HG03439 (cell line): ENCODE data around the gene HECTD4.

ENCODE experiments used
- ATAC-seq: cut with Tn5 transposase; IDR thresholded peaks from one replicate; pipeline ENCODE4 v1.9.1; 2021; ENCODE audit warnings: mild to moderate bottlenecking, moderate library complexity; ENCODE audit not compliant: unreplicated experiment

The HECTD4 gene

DNA sequence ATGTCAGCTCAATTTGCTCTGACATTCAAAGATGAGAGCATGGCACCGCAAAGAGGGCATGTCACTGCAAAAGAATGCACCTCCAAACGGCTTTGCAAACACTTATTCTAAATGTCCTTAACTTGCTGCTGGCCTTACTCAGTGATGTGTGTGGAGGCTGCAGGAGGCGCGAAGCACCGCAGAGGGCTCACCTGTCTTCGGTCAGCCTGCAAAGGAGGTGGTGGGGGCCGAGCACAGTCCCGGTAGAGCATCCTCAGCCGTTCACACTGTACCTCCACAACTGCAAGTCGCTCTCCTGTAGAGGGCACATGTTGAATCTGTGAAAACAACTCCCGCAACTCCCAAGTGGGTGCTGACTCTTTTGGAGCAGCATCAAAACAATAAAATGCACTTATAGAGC lies 163.0 kb downstream of the HECTD4 start:
- no peak for ATAC-seq

DNA sequence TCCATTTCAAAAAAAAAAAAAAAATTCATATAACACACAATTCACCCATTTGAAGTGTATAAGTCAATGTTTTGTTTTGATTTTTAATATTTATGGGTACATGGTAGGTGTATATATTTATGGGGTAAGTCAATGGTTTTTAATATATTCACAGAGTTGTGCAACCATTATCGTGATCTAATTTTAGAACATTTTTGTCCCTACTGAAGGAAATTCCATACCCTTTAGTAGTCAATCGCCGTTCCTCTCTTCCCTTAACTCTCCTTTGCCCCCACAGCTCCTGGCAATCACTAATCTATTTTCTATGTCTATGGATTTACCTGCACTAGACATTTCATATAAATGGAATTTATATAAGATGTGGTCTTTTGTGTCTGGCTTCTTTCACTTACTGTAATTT lies 164.1 kb downstream of the HECTD4 start:
- no peak for ATAC-seq

DNA sequence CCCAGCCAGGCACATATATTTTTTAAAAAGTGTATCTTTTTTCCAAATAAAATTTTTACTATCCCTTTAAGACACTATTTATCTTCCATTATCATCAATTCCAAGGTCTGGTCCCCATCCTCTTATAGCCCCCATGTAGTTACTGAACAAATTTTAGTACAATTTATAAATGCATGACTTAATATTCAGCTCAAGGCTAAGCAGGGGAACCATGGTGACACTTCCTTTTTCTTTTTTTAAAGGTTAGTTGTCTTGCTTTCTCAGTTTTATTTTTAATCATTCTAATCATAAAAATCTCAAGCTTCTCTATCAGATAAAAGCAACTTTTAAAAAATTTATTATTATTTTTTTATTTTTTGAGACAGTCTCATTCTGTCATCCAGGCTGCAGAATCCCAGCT lies 164.6 kb downstream of the HECTD4 start:
- ATAC-seq: no peak

DNA sequence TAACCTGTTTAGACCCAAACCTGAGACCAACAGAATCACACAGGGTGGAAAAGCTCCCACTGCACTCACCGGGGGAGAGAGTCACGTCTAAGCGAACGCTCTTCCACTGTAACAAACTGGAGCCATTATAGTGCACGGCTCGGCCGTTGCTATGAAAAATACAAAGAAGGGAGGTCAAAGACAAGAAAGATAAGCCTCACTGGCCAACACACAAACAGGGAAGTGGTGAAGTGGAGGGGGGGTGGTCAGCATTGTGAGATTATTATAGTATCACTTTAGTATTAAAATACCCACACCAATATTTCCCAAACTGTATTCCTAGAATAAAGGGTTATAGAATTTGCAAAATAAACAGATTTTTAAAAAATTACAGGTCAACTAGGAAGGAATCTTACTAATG lies 166.0 kb downstream of the HECTD4 start:
- no peak for ATAC-seq

DNA sequence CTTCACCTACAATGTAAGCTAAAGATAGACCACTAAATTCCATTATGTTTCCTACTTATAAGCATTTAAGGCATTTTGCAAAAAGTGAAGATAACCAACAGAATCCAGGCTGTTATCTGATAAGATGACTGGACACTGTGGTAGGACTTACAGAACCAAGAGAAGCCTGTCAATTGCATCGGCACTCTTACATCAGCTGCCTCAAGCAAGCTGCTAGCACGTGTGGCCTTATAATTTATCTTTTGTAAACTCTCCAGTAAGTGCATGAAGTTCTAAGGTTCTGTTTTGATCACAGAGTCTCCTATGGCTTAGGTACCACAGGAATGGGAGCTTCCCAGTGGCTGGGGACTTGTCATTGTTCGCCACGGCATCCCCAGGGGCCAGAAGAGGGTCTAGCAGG lies 168.2 kb downstream of the HECTD4 start:
- no peak for ATAC-seq

DNA sequence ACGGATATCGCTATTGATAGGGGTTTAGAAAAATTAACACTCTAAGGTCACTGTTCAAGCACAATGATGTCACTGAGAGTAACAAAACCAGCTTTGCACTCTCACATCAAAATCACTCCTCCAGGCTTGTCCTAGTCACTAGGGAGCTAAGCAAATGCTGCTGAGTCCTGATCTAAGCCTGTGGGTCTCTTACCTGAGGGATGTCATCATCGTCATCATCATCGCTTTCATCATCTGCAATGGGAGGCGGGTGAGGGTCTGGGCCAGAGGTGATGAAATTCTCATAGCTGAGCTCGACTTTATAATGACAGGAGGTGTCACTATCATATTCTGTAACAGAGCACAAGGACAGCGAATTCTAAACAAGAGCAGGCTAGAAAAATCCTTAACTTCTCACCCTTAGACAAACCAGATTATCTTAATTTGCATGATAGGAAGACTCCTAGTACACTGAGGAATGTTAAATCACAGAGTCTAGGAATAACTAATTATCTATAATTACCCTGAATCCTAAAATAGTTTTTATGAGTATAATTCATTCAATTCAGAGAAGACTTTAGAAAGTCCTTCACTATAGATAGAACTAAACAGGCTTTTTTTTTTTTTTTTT lies 173.8 kb downstream of the HECTD4 start:
- no peak for ATAC-seq

DNA sequence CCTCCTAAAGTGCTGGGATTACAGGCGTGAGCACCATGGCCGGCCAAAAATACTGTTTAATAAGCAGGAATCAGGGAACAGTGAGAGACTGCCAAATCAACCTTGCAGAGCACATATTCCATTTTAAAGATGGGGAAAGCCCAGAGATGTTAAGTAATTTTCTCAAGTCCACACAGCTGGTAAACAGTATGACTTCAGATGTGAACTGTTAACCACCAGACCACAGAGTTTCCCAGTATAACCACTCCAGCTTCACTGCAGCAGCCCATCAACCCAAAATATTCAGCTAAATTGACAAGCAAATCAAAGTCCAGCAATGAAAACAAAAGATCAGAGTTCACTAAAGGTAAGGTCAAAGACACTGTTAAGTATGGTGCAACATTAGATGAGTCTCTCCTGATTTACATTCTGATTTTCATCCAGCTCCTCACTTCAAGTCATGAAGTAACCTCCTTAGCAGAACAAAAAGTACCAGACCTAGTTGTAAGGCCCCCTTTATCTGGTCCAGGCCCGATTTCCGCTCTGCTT lies 174.8 kb downstream of the HECTD4 start:
- no peak for ATAC-seq

DNA sequence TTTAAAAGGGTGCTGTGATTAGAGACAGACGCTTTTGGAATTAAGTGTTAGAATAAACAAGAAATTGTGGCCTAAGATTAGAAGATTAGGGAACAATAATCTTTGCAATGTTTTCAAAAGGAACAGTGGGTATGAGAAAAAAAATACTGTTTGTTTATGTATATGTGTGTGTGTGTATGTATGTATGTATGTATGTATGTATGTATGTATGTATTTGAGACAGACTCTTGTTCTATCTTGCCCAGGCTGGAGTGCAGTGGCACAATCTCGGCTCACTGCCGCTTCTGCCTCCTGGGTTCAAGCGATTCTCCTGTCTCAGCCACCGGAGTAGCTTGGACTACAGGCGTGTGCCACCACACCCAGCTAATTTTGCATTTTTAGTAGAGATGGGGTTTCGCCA lies 175.3 kb downstream of the HECTD4 start:
- ATAC-seq: no peak

DNA sequence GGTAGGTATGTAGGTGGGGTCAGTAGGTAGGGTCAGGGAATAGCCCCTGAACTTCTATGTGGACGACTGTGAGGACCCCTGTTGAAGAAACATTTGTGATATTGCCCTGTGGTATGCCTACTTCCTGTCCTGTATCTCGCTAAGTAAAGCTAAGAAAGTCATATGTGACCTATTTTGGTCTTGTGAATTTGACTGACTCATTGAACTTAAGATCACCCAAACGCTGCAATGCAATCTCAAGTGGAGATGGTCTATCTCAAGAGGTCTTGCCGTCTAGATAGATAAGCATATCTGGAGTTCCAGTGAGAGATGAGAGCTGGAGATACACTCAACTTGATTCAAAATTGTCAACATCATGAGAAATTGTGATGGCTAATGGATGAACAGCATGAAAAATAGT lies 183.1 kb downstream of the HECTD4 start:
- no peak for ATAC-seq

DNA sequence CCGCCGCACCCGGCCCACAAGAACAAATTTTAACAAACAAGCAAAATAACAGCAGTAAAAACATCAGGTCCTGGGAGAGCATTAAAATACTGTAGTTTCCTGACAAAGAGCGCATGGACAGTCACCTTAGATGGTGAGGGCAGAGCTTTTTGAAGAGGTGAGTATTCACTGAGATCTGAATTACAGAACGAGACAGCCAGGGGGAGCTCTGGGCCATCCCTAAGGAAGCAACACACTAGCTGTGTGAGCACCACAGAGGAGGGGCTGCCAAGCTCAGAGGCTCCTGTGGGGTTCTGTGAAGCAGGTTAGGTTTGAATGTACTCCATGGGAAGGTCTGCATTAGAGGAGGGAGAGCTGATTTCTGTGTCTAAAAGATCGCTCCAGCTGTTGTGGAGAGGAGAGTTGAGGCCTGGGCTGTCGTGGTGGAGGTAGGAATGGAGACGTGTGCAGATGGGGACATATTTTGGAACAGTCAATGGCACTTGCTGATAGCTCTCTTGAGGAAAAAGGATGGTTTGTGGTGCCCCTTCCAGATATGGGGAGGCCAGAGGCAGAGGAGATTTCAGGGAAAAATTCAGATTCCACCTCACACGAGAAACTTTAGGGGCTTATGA lies 184.0 kb downstream of the HECTD4 start:
- peak; percentile 59 for ATAC-seq

DNA sequence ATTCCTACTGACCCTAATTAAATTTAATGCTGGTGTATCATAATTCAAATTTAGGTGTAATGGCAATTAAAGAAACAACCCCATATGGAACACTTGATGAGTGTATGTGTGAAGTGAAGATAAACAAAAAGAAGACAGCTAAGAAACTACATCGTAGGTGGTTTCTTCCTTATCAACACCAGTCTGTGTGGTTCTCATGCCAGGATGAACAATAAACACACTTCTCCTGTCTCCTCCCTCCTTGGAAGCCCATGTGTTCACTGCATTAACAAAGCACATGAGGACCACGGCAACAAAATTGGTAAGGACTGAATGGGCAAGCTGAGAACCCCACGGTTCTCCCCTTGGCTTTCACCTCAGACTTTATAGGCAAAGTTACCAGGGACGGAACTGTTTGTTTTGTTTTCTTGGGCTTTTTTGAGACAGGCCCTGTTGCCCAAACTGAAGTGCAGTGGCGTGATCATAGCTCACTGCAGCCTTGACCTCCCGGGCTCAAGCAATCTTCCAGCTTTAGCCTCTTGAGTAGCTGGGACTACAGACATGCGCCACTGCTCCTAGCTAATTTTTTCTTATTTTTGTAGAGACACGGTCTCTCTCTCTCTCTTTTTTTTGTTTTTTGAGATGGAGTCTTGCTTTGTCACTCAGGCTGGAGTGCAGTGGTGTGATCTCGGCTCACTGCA lies 185.9 kb downstream of the HECTD4 start:
- no peak for ATAC-seq

DNA sequence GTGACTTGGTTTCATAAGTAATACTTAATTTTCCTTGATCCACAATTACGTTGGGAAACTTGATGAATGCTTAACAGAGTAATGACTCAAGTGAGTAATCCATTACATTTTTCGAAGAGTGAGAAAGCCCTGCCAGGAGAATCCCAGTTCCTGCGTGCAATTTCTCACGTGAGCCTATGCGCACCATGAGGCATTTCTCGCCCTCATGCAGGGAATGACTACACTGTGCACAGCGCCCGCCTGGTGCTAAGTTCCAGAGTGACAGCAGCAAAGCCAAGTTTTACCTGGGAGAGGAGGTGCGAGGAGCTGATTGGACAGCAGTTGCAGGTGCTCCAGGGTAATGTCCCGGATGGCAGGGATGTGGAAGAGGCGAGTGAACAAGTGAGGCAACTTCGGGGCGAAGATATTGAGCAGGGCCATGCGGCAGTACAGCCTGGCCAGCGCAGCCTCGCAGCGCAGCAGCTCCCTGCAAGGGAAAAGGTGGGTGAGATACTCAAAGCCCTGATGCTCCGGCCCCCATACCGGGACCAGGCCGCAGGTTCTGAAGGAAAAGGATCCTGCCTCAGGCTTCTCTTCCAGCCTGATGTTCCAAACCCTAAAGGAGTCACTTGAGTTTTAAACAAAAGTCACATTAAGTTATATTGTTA lies 187.5 kb downstream of the HECTD4 start:
- no peak for ATAC-seq

DNA sequence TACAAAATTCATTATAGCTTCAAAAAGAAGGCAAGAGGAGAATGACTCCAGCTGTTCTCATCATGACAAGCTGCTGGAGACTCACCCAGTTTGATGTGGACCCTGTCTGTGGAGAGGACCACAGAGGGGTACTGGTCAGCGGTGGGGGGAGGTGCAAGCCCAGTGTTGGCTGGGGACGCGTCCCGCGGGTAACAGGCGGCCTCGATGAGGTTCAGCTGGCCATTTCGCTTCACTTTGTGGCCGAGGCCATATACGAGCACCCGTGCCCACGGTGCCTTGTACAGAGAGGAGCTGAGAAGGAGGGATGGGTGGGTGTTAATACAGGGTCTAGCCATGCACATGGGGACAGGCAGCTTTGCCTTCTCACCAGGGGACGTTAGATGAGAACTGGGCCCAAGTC lies 189.8 kb downstream of the HECTD4 start:
- no peak for ATAC-seq

DNA sequence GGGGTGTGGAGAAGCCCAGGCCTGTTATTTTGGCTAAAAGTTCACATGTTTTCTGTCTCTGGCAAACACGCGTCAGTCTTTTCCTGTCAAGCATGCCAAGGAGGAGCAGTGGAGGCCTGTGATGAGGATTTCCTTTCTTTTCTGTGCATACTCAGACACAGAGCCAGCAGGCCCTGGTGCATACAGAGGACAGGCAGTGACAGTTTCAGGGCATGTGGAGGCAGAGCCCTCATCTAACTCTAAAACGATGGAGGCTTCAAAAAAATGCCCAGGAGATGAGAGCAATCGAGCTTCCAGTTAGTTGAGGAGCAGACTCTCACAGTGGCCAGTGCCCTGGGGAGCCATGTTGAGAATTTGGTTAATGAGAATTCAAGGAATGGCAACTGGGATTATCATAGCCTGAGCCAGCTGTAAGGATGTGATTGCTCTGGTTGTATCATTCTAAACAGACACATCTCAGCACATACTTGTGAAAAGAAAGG lies 190.3 kb downstream of the HECTD4 start:
- ATAC-seq: no peak

DNA sequence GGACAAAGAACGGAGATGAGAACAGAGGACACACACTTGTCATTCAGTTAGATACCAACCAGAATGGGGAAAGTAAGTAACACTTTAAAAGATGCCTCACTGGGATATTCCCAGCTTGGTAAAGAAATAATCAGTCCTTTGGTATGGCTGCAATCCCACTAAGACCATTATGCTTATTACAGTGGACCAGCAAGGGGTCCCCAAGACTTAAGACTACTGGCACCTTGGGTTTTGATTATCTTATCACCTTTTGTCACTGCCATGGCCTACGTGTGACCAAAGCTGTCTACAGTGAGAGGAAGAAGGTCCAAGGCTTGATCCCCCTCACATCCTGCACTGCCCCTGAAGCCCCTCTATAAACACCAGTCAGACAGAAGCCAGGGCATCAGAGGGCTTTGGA lies 191.0 kb downstream of the HECTD4 start:
- no peak for ATAC-seq

DNA sequence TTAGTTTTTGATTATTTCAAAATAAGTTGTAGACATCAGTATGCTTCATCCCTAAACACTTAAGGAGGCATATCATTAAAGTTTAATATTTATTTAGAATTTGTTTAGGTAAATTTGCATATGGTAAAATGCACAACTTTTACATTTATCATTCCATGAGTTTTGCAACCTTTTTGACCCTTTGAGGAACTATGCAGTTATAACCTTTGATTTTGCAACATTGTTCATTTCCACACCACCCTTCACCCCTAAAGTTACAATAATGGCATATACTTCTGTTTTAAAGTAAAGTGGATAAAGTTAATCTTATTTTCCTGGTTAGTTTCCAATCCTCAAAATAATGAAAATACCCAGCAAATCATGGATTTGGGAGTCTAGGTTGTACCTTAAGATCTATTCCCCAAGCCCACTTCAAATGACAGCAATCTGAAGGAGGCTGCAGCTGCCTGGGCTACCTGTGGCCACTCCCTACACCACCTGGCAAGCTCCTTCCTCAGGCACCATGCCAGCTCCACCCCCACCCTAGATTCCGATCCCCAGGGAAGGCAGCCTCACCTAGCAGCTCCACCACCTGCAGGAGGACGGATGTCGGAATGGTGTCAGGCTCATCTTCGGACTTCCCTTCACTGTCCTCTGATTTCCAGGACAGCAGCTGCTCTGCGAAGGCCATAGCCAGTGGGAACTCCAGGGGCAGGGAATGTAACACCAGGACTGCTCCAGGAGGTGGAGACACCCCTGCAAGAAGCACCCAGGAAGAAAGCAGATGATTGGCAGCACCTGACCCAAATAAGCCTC lies 191.8 kb downstream of the HECTD4 start:
- ATAC-seq: no peak

DNA sequence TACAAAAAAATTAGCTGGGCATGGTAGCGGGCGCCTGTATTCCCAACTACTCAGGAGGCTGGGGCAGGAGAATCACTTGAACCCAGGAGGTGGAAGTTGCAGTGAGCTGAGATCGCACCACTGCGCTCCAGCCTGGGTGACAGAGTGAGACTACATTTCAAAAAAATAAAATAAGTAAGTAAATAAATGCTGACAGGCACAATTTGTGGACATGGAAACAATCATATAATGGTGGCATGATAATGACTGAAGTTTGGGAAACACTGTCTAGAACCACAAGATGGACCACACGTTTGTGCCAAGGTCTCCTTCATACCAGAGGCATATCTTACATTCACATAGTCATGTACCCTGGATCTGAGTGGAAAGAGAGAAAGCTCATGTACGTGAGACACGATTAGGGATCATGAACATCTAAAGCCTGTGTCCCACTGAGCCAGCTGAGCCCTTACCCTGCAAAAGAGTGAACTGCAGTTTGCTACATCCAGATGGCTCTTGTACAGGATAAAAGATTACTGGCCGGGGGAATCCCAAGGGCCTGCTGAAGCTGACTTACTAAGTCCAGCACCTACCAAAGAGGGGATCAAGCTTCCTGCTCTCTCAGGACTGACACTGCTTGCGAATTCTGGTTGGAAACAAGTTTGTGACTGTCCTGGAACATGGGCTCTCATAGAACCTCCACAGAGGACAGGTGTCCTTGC lies 194.0 kb downstream of the HECTD4 start:
- ATAC-seq: no peak

DNA sequence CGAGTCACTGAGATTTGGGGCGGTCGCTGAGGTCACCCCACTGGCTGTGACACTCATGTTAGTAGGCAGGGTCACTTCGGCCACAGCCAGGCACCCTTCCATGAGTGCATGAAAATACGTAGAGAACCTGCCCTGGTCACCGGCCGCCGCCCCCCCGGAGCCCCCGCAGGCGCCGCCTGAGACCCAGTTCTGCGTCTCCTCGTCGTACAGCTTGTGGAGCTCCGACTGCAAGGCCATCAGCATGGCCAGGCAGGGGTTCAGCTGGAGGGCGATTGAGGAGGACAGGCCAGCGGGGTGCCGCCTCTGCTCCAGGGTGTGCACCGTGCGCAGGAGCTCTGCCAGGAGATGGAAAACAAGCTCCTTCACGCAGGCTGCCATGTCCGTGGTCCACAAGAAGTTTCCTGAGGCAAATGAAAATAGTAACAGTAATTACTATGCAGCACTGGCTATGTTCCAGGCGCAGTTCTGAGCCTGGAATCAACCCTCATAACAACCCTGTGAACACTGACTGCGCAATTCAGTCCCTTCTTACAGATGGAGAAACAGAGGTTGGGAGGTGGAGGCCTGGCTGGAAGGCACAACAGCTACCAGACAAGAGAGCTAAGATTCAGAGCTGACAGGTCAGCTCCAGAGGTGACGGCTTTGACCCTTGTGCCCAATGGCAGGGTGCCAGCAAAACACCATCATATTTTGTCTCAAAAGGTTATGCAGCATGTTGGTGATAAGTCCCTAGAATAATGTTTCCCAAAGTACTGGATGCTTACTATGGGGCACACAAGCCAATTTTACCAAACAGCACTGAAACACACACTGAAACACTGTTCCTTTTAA lies 196.9 kb downstream of the HECTD4 start:
- ATAC-seq: no peak
